DMS53 treated with DMSO at 0.1 percent for 48 hours (cell line): ENCODE results near the gene ICAM5.

Experiments used
- DNase-seq: peaks from one replicate; lab custom pipeline; 2025; ENCODE audit not compliant: unreplicated experiment; lab: John Stamatoyannopoulos, UW

The ICAM5 gene

GRCh38 chr19:10339977-10340376, 50.2 kb downstream of the ICAM5 start:
- DNase-seq: no peak

- DNase-seq: no peak
Observed at GRCh38 chr19:10343495-10343894, 53.7 kb downstream of the ICAM5 start.

- DNase-seq: no peak
Observed at GRCh38 chr19:10344780-10345179, 55.0 kb downstream of the ICAM5 start.
